Measurements from ENCODE around the gene ZFPM1. TPM values are rescaled to one million over a fixed set of nuclear protein-coding genes. Genes with fewer than 3 reads are reported as not detected.

Gene ZFPM1
- polyA plus RNA-seq, 1 experiment = 0.22 TPM

DNA sequence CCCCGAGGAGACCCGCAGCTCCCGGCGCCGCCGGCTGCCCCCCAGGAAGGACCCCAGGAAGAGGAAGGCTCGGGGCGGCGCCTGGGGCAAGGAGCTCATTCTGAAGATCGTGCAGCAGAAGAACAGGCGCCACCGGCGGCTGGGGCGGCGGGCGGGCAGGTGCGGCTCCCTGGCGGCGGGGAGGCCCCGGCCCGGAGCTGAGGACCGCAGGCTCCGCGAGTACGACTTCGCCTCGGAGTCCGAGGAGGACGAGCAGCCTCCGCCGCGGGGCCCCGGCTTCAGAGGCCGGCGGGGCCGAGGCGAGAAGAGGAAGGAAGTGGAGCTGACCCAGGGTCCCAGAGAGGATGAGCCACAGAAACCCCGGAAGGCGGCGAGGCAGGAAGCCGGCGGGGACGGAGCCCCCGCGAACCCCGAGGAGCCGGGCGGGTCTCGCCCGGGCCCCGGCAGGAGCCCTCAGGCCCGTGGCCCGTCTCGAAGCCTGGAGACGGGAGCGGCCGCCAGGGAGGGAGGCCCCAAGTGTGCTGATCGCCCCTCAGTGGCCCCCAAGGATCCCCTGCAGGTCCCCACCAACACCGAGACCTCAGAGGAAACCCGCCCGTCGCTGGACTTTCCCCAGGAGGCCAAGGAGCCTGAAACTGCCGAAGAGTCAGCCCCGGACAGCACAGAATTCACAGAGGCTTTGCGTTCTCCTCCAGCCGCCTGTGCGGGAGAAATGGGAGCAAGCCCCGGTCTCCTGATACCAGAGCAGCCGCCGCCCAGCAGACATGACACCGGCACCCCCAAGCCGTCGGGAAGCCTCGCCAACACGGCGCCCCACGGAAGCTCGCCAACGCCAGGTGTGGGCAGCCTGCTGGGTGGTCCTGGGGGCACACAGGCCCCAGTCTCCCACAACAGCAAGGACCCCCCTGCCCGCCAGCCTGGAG is 22.3 kb upstream of the ZFPM1 start:
- Histone ChIP-seq H3K36me3 (ENCODE audit: control insufficient read depth, insufficient read depth, low read length) (peaks cover 4% of the 10 kb centered on the region), H3K4me3 (ENCODE audit: low read depth, low read length) (no peak overlapping the region), H3K27me3 (ENCODE audit: control insufficient read depth, insufficient read depth, low read length) (no peaks in the 10 kb centered on the region)
- no peak for DNase-seq (ENCODE audit: low read depth)
- TF ChIP-seq CTCF (IDR thresholded peaks at IDR 0.05; ENCODE audit: insufficient read depth, low read depth, low read length) = no peak
- CTCF ChIA-PET = no interaction called here
- POLR2A ChIA-PET = no interaction called here

GRCh38 chr16:88431651-88432050 is 21.4 kb upstream of the ZFPM1 start:
- ChIA-PET CTCF (no interaction called here), POLR2A (no interaction called here)
- TF ChIP-seq CTCF (IDR thresholded peaks at IDR 0.05; ENCODE audit: insufficient read depth, low read depth, low read length) = no peak
- H3K36me3 ChIP-seq (ENCODE audit: control insufficient read depth, insufficient read depth, low read length) = peaks cover 1% of the 10 kb centered on the region
- no peak overlapping the region for H3K4me3 ChIP-seq (ENCODE audit: low read depth, low read length)
- DNase-seq (ENCODE audit: low read depth) = no peak
- H3K27me3 ChIP-seq (ENCODE audit: control insufficient read depth, insufficient read depth, low read length) = no peaks in the 10 kb centered on the region

DNA sequence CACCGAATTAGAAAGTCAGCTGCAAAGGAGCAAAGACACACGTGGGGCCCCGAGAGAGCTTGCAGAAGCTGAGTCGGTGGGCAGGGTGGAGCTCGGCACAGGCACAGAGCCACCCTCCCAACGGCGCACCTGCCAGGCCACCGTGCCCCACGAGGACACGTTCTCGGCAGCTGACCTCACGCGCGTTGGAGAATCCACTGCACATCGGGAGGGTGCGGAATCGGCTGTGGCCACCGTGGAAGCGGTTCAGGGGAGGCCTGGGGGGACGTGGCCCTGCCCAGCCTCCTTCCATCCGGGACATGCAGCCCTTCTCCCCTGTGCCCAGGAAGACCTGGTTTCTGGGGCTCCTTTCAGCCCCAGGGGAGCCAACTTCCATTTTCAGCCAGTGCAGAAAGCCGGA is 20.9 kb upstream of the ZFPM1 start:
- CTCF ChIA-PET = no interaction called here
- DNase-seq (ENCODE audit: low read depth) = no peak
- no peak overlapping the region for H3K4me3 ChIP-seq (ENCODE audit: low read depth, low read length)
- TF ChIP-seq CTCF (IDR thresholded peaks at IDR 0.05; ENCODE audit: insufficient read depth, low read depth, low read length) = no peak
- H3K36me3 ChIP-seq (ENCODE audit: control insufficient read depth, insufficient read depth, low read length) = peaks cover 1% of the 10 kb centered on the region
- POLR2A ChIA-PET = no interaction called here
- no peaks in the 10 kb centered on the region for H3K27me3 ChIP-seq (ENCODE audit: control insufficient read depth, insufficient read depth, low read length)

DNA sequence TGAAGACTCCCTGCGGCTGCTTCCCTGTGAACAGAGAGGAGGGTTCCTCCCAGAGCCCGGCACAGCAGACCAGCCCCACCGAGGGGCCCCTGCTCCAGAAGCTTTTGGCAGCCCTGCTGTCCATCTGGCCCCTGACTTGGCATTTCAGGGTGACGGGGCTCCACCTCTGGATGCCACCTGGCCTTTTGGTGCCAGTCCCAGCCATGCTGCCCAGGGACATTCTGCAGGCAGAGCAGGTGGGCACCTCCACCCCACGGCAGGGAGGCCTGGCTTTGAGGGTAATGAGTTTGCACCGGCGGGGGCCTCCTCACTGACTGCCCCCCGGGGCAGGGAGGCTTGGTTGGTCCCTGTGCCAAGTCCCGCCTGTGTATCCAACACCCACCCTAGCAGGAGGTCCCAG is 20.3 kb upstream of the ZFPM1 start:
- peaks cover 1% of the 10 kb centered on the region for H3K36me3 ChIP-seq (ENCODE audit: control insufficient read depth, insufficient read depth, low read length)
- DNase-seq (ENCODE audit: low read depth) = no peak
- H3K27me3 ChIP-seq (ENCODE audit: control insufficient read depth, insufficient read depth, low read length) = no peaks in the 10 kb centered on the region
- CTCF ChIA-PET = no interaction called here
- H3K4me3 ChIP-seq (ENCODE audit: low read depth, low read length) = no peak overlapping the region
- no peak for TF ChIP-seq CTCF (IDR thresholded peaks at IDR 0.05; ENCODE audit: insufficient read depth, low read depth, low read length)
- POLR2A ChIA-PET = no interaction called here

- Histone ChIP-seq H3K4me3 (ENCODE audit: low read depth, low read length) (no peak overlapping the region), H3K36me3 (ENCODE audit: control insufficient read depth, insufficient read depth, low read length) (peaks cover 1% of the 10 kb centered on the region), H3K27me3 (ENCODE audit: control insufficient read depth, insufficient read depth, low read length) (no peaks in the 10 kb centered on the region)
- no peak for DNase-seq (ENCODE audit: low read depth)
- TF ChIP-seq CTCF (IDR thresholded peaks at IDR 0.05; ENCODE audit: insufficient read depth, low read depth, low read length) = no peak
- CTCF ChIA-PET = no interaction called here
- POLR2A ChIA-PET = no interaction called here
Observed at GRCh38 chr16:88433632-88434352, 19.3 kb upstream of the ZFPM1 start.
